B cell (primary cell): ENCODE measurements around the gene KRT14. TPM values are rescaled to one million over a fixed set of nuclear protein-coding genes. Genes with fewer than 3 reads are reported as not detected.

ENCODE experiments used
- ATAC-seq: fragments of 200-7000 bp; cut with Tn5 transposase; one replicate; pipeline ENCODE4 v1.10.0; 2021; ENCODE audit warnings: low read depth, mild to moderate bottlenecking, moderate number of reproducible peaks, moderate library complexity
- CTCF ChIA-PET: fragments of 350-600 bp; sonication (Branson Sonifier 250); formaldehyde crosslinking; loops from one replicate; lab custom pipeline; 2021; ENCODE audit warnings: antibody characterized with exemption, inconsistent platforms; lab: Charles Lee
- POLR2A ChIA-PET: fragments of 350-600 bp; sonication (Branson Sonifier 250); formaldehyde crosslinking; loops from one replicate; lab custom pipeline; 2021; ENCODE audit warnings: antibody characterized with exemption; lab: Charles Lee
- DNase-seq: peaks from one replicate; pipeline ENCODE4 v3.0.0; 2013
- H2AFZ ChIP-seq: 2 replicates; pipeline ENCODE4 v1.6.1; 2012; ENCODE audit warnings: mild to moderate bottlenecking, low read depth, low read length; ENCODE audit not compliant: insufficient read depth, poor library complexity, severe bottlenecking
- H3K27ac ChIP-seq, 2 donors: 1 replicate in 1 of 2; 2 replicates in 1 of 2; pipeline ENCODE4 v1.5.1; 2012 to 2013; ENCODE audit warnings: low read length in 2 of 2, mild to moderate bottlenecking in 2 of 2, moderate library complexity in 1 of 2
- H3K27me3 ChIP-seq, 4 experiments: fragments of 200-600 bp in 1 of 4; sonication (generic) in 1 of 4; replicated peaks in 1 of 4; 1 replicate in 2 of 4; 2 replicates in 2 of 4; pipeline versions ENCODE4 v1.6.1 to v1.7.0; 2013 to 2016; ENCODE audit warnings: low read length in 3 of 4, mild to moderate bottlenecking in 2 of 4, mixed read lengths in 1 of 4, moderate library complexity in 1 of 4; ENCODE audit not compliant: insufficient read depth in 4 of 4, control insufficient read depth in 3 of 4; ENCODE audit errors: control extremely low read depth in 1 of 4
- H3K36me3 ChIP-seq, 2 experiments: replicated peaks in 1 of 2; 1 replicate in 1 of 2; 2 replicates in 1 of 2; pipeline versions ENCODE4 v1.6.1 to v1.7.1; 2013; ENCODE audit warnings: low read length in 1 of 2; ENCODE audit not compliant: insufficient read depth in 2 of 2, control insufficient read depth in 1 of 2; ENCODE audit errors: control extremely low read depth in 1 of 2, extremely low read depth in 1 of 2
- H3K4me1 ChIP-seq, 2 donors: fragments of 200-600 bp in 1 of 2; sonication (generic) in 1 of 2; 1 replicate in 1 of 2; 2 replicates in 1 of 2; pipeline versions ENCODE4 v1.5.1 to v1.6.1; 2013 to 2017; ENCODE audit warnings: low read length in 2 of 2; ENCODE audit not compliant: control insufficient read depth in 2 of 2, insufficient read depth in 2 of 2
- H3K4me2 ChIP-seq: replicated peaks from 2 replicates; pipeline ENCODE3; 2012; ENCODE audit warnings: mild to moderate bottlenecking, low read depth, low read length; ENCODE audit not compliant: poor library complexity, severe bottlenecking
- H3K4me3 ChIP-seq, 5 experiments: fragments of 200-600 bp in 1 of 5; sonication (generic) in 1 of 5; 1 replicate in 3 of 5; 2 replicates in 2 of 5; pipeline versions ENCODE4 v1.5.1 to v1.7.0; 2011 to 2016; ENCODE audit warnings: low read length in 4 of 5, mild to moderate bottlenecking in 4 of 5, low read depth in 2 of 5, control low read depth in 1 of 5, moderate library complexity in 1 of 5; ENCODE audit not compliant: insufficient read depth in 1 of 5; ENCODE audit errors: control extremely low read depth in 1 of 5, extremely low read depth in 1 of 5
- H3K79me2 ChIP-seq: fragments of 200-600 bp; sonication (generic); one replicate; pipeline ENCODE4 v1.6.0; 2016; ENCODE audit warnings: low read length; ENCODE audit not compliant: control insufficient read depth, insufficient read depth
- H3K9ac ChIP-seq: fragments of 200-600 bp; sonication (generic); 2 replicates; pipeline ENCODE4 v1.6.1; 2017; ENCODE audit warnings: mild to moderate bottlenecking, low read length, moderate library complexity
- H3K9me3 ChIP-seq, 3 donors: one replicate each; pipeline versions ENCODE4 v1.6.1 to v1.7.1; 2013; ENCODE audit warnings: low read length in 2 of 3; ENCODE audit not compliant: control insufficient read depth in 2 of 3, insufficient read depth in 1 of 3; ENCODE audit errors: control extremely low read depth in 1 of 3
- H4K20me1 ChIP-seq: 2 replicates; pipeline ENCODE4 v1.6.0; 2012; ENCODE audit warnings: mild to moderate bottlenecking, low read length; ENCODE audit not compliant: insufficient read depth, control insufficient read depth, poor library complexity, severe bottlenecking
- H3K27ac Mint-ChIP-seq: one replicate; pipeline ENCODE4 v1.8.0; 2021; ENCODE audit warnings: mixed read lengths
- H3K27me3 Mint-ChIP-seq: one replicate; pipeline ENCODE4 v1.8.0; 2021; ENCODE audit warnings: mixed read lengths
- H3K4me1 Mint-ChIP-seq: one replicate; pipeline ENCODE4 v1.8.0; 2021; ENCODE audit warnings: mixed read lengths
- H3K4me3 Mint-ChIP-seq: one replicate; pipeline ENCODE4 v1.8.0; 2021; ENCODE audit warnings: mixed read lengths
- H3K9me3 Mint-ChIP-seq: one replicate; pipeline ENCODE4 v1.8.0; 2022; ENCODE audit warnings: mixed read lengths; ENCODE audit not compliant: insufficient read depth
- EZH2 ChIP-seq: IDR thresholded peaks from 2 replicates; pipeline ENCODE4 v1.6.1; 2012; ENCODE audit warnings: borderline replicate concordance, low read depth, mild to moderate bottlenecking, moderate library complexity, low read length; ENCODE audit not compliant: insufficient read depth, poor library complexity, severe bottlenecking
- WGBS: methylation state at CpG from one replicate; pipeline ENCODE4 v1.1.5; 2013; ENCODE audit warnings: missing lambda C conversion rate; ENCODE audit not compliant: insufficient coverage; 5-methylcytosine and 5-hydroxymethylcytosine counted together
- intact Hi-C: fragments of 100-400 bp; cut with micrococcal nuclease; formaldehyde crosslinking; loops from one replicate; pipeline ENCODE4 v1.10.0; 2022
- polyA plus RNA-seq: library from polyadenylated mRNA; depleted of rRNA; stranded (reverse); fragments of >200 nt; gene quantifications from 2 replicates; pipeline ENCODE4 v1.2.3, GENCODE V29; 2012
- total RNA-seq, 2 donors: library from RNA; stranded (reverse); fragments of 120-200 nt in 1 of 2; gene quantifications; 1 replicate in 1 of 2; 2 replicates in 1 of 2; pipeline versions ENCODE4 v1.2.3 to v1.2.4, GENCODE V29; 2013 to 2022
- TF ChIP-seq, protein P1 (sequence below): fragments of 200-600 bp; IDR thresholded peaks from one replicate; pipeline ENCODE4 v1.8.0; 2022; ENCODE audit warnings: antibody characterized with exemption, mild to moderate bottlenecking

KRT14 gene
- total and polyA plus RNA-seq, 2 donors (not counting 1 experiment from before 2014, with no cell fraction given) = not detected

DNA sequence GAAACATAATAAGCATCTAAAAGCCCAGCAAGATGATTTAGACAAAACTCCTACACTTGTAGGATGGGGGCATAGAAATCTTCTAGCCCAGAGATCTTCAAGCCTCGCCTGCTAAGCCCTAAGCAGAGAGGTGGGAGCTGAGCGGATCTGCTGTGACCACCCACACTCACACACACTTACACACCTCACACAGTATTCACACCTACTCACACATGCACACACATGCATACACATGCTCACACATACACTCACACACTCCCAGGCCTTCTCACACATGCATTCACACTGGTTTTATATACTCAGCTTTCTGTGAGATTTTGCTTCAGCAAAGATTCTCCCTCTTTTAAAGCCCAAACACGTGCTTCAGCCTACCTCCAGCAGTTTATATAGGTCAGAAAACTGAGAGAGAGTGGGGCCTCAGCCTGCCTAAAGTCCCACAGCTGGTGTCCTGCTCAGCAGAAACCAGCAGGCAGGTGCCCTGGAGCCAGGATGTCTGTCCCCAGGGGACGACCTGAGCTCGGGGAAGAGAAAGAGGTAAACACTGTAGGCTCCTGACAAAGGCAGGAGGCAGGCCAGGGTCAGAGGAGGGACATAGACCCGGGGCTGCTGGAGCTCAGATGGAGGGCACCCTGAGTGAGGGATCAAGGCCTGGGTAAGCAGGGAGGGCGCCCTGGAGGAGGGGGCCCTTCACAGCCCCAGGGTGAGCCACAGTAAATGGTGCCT is 46.6 kb downstream of the KRT14 start:
- no peaks in the 10 kb centered on the region for H3K9me3 ChIP-seq
- Mint-ChIP-seq H3K27me3 (peaks cover 29% of the 10 kb centered on the region), H3K4me3 (no peak overlapping the region), H3K27ac (no peak overlapping the region), H3K4me1 (no peaks in the 10 kb centered on the region), H3K9me3 (no peaks in the 10 kb centered on the region)
- H3K4me1 ChIP-seq = no peaks in the 10 kb centered on the region
- no peaks in the 10 kb centered on the region for H3K79me2 ChIP-seq
- intact Hi-C loops = no loop called here
- H3K27ac ChIP-seq = no peak overlapping the region
- H4K20me1 ChIP-seq = no peaks in the 10 kb centered on the region
- 64% methylated on average over 5 of the region's 7 CpGs for WGBS
- H3K4me3 ChIP-seq = no peak overlapping the region
- no peak overlapping the region for H2AFZ ChIP-seq
- H3K27me3 ChIP-seq = peaks cover 0 to 10% (median 0%) of the 10 kb centered on the region in 4 experiments
- no peak for DNase-seq
- CTCF ChIA-PET = interaction anchor here (1.9 kb wide), 1 partner anchor 9 kb away, joined by 9 read pairs; no protein-coding TSS in a partner anchor
- no peak overlapping the region for H3K4me2 ChIP-seq
- no peaks in the 10 kb centered on the region for H3K36me3 ChIP-seq
- ATAC-seq = no peak
- H3K9ac ChIP-seq = no peak overlapping the region
- TF ChIP-seq, protein P1, sequence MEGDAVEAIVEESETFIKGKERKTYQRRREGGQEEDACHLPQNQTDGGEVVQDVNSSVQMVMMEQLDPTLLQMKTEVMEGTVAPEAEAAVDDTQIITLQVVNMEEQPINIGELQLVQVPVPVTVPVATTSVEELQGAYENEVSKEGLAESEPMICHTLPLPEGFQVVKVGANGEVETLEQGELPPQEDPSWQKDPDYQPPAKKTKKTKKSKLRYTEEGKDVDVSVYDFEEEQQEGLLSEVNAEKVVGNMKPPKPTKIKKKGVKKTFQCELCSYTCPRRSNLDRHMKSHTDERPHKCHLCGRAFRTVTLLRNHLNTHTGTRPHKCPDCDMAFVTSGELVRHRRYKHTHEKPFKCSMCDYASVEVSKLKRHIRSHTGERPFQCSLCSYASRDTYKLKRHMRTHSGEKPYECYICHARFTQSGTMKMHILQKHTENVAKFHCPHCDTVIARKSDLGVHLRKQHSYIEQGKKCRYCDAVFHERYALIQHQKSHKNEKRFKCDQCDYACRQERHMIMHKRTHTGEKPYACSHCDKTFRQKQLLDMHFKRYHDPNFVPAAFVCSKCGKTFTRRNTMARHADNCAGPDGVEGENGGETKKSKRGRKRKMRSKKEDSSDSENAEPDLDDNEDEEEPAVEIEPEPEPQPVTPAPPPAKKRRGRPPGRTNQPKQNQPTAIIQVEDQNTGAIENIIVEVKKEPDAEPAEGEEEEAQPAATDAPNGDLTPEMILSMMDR = no peak
- no peak for TF ChIP-seq EZH2
- POLR2A ChIA-PET = no interaction called here

DNA sequence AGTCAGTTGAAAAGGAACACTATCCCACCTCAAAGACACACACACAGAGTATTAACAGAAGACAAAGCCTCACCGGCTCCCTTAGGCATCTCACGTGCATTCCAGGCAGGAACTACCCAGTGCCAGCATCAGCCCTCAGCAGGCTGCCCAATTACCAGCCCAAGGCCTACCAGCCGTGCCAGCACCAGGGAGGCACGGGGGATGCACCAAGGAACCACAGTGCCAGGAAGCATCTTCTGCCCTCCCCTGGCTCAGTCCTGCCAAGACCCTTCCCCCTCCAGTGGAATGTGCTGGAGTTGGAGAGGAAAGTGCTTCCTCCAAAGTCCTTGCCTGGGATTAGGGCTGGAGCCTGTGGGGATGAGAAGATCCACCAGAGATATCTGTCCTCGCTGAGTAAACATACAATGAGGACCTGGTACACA is 47.6 kb downstream of the KRT14 start:
- WGBS = 95% methylated on average over 3 of the region's 5 CpGs

More for the DNA sequence above, 47.6 kb downstream of the KRT14 start:
- no peaks in the 10 kb centered on the region for H3K9me3 Mint-ChIP-seq
- DNase-seq (no peak), ATAC-seq (no peak)
- Histone ChIP-seq H3K4me3 (no peak overlapping the region), H3K27me3 (peaks cover 0 to 10% (median 1%) of the 10 kb centered on the region in 4 experiments), H3K4me2 (no peak overlapping the region), H3K79me2 (no peaks in the 10 kb centered on the region), H3K27ac (no peak overlapping the region), H3K9ac (no peak overlapping the region), H4K20me1 (no peaks in the 10 kb centered on the region), H3K4me1 (no peaks in the 10 kb centered on the region), H3K9me3 (no peaks in the 10 kb centered on the region), H2AFZ (no peak overlapping the region), H3K36me3 (no peaks in the 10 kb centered on the region)
- H3K27me3 Mint-ChIP-seq = peaks cover 32% of the 10 kb centered on the region
- no peak overlapping the region for H3K27ac Mint-ChIP-seq
- TF ChIP-seq, protein P1 = no peak
- TF ChIP-seq EZH2 = no peak
- no peaks in the 10 kb centered on the region for H3K4me1 Mint-ChIP-seq
- ChIA-PET POLR2A (no interaction called here), CTCF (no interaction called here)
- H3K4me3 Mint-ChIP-seq = no peak overlapping the region
- intact Hi-C loops = no loop called here
